ENCODE measurements around the gene RPTOR.
"Not testable (repeated sequence)": the region's sequence is repeated elsewhere in the genome, so short reads cannot be mapped to it uniquely, and the experiment has no call there.

RPTOR gene

DNA sequence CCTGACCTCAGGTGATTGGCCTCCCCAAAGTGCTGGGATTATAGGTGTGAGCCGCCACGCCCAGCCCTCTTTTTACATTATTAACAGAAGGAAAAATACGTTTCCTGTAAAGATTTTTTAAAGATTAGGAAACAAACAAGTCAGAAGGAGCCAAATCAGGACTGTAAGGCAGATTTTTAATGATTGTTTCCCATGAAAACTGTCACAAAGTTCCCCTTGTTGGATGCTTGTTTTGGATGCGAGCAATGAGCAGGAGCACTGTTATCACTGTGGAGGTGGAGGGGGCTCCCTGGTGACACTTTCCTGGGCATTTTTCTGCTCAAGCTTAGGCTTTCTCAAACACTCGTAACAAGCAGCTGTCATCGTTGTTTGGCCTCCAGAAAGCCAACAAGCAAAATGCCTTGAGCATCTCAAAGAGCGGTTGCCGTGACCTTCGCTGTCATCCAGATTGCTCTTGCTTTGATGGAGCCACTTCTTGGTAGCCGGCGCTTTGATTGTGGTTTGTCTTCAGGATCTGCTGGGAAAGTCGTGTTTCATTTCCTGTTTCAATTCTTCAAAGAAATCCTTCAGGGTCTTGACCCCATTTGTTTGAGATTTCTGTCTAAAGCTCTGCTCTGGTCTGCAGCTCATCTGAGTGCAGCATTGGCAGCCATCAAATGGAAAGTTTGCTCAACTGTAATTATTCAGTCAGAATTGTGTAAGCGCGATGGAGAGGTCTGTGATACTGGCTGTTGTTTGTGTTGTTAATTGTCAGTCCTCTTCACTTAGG, 128.7 kb downstream of the RPTOR start:
- DNase-seq = no peak

DNA sequence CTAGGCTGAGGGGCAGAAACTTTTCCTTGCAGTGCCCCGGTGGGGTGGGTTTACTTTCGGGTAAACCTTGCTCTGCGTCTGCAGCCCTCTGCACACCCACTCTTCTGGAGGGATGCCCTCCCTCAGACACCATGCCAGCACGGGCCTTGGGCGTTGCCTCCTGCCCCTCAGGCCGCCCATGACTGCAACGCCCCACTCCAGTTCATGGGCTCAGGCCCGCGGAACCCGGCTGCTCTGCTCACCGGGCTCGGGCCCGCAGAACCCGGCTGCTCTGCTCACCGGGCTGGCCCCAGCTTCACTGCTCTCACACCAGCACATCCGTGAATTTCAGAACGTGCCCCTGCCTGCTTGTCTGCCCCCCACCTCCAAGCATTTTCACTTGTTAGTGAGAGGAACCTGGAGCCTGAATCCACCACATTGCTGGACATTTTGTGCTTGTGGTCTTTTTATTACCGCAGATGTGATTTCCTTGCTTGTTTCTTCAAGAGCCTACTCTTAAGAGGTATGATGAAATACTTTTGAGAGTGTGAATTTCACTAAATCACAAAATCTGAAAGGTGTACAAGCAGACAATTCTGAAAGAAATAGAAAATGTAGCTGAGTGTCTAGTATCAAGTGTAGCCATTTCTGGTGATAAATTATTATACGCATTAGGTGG, 130.9 kb downstream of the RPTOR start:
- no peak for DNase-seq

DNA sequence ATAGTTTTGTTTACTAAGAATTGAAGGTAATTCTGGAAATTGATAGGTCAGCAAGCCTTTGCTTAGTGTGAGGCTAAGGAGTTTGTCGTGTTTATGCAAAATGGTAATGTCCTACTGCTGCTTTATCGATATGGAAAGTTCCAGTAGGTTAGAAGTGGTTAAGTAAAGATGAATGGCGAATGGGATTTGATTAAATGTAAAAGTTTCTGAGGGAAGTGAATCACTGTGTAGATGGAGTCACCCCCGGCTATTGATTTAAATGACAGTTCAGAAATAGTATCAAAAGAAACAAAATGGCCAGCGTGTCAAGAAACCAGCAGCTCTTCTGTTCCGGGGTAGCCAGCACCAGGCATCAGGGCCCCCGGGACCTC, 131.4 kb downstream of the RPTOR start:
- no peak for DNase-seq

- no peak for DNase-seq
Observed at GRCh38 chr17:80676564-80676963, 131.9 kb downstream of the RPTOR start.

DNA sequence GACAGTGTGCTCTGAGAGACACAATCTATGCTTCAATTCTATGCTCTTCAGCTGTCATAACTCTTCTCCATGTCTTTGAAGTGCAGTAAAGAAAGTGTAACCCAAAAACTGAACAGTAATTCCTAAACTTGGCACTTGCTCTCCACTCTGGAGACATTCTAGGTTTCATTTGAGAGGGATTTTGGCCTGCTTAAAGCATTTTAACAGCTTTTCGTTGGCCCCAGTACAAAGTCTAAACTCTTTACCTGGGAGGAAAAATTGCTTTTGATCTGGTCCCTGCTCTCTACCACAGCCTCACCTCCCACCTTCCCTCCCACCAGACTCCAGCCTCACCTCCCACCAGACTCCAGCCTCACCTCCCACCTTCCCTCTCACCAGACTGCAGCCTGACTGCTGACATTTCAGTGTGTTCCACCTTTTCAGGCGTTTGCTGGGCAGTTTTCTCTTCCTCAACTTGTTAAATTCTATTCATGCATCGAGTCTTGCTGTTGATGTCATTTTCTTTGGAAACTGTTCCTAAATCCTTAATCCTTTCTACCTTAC, 132.6 kb downstream of the RPTOR start:
- no peak for DNase-seq

- no peak for DNase-seq
Observed at GRCh38 chr17:80679816-80680215, 135.2 kb downstream of the RPTOR start.

- DNase-seq = no peak
Observed at GRCh38 chr17:80681215-80681614, 136.6 kb downstream of the RPTOR start.

GRCh38 chr17:80682372-80682771, 137.7 kb downstream of the RPTOR start:
- DNase-seq = no peak

DNA sequence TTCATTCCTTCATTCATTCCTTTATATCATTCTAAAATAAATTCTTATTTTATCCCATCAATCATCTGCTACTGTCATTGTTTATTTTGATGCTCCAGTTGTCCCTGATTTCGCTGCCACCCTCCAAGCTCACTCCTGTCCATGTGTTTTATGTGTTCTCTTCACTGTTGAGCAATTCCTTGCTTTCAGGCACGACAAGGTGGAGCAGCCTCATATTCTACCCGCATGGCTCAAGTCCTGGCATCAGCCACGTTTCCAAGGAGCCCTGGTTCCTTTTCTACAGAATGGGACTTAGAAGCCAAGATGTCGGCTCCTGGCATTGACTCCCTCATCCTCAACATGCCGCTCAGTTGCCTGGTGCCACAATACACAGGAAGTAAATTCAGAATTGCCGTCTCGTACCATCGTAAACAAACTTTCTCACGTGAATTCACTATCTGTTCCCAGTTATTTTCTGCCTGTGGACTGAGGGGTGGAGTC, 139.0 kb downstream of the RPTOR start:
- no peak for DNase-seq

DNA sequence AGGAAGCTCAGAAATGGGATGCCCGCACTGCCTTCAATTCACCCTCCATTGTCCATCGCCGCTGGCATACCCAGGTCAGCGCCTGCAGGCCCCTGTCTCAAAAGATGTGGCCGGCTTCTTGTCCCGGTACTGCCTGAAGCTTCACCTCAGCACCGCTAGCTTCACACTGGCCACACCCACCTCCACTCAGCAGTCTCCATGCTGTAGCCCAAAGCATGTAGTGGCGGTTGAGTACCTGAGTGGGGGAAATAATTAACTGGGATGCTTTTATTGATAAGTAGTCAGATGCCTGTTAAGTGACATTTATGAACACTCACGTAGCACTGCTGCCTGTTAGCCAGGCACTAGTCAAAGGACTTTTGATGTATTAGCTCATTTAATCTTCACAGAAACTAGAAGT, 143.2 kb downstream of the RPTOR start:
- peak; percentile 74 for DNase-seq

GRCh38 chr17:80689129-80689619, 144.5 kb downstream of the RPTOR start:
- no peak for DNase-seq

DNA sequence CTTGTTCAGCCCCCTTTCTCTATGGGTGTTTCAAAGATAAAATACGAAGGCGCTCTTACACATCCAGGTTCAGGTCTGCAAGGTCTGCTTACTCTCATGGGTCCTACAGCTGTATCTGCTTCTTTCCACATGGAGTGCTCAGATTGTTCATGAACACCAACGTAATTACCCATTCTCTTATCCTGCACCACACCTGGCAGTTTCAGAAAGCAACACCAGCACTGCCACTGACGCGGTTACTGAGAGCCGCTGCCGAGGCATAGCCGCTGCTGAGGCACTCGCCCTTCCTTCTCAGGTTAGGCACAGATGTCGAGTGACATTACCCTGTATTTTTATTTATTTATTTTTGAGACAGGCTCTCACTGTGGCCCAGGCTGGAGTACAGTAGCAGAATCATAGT, 147.1 kb downstream of the RPTOR start:
- DNase-seq = no peak

GRCh38 chr17:80692931-80693467, 148.4 kb downstream of the RPTOR start:
- no peak for DNase-seq

DNA sequence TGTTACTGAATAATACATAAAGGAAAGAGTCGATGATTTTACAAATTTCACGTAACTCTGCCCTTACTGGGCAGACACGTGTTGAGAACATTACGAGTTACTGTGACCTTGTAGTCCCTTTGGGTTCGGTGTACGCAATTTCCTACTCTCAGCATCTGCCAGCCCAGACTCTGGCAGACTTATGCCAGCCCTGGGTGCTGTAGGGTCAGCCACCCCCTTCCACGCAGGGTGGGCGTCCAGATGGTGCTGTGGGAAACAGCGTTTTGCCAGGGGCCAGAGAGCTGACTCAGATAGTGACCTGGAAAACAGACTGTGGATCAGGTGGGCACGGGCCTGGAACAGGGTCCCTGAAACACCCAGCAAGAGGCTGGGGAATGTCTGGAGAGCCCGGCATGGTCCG, 148.9 kb downstream of the RPTOR start:
- no peak for DNase-seq

- DNase-seq = no peak
Observed at GRCh38 chr17:80694085-80694991, 149.7 kb downstream of the RPTOR start.

DNA sequence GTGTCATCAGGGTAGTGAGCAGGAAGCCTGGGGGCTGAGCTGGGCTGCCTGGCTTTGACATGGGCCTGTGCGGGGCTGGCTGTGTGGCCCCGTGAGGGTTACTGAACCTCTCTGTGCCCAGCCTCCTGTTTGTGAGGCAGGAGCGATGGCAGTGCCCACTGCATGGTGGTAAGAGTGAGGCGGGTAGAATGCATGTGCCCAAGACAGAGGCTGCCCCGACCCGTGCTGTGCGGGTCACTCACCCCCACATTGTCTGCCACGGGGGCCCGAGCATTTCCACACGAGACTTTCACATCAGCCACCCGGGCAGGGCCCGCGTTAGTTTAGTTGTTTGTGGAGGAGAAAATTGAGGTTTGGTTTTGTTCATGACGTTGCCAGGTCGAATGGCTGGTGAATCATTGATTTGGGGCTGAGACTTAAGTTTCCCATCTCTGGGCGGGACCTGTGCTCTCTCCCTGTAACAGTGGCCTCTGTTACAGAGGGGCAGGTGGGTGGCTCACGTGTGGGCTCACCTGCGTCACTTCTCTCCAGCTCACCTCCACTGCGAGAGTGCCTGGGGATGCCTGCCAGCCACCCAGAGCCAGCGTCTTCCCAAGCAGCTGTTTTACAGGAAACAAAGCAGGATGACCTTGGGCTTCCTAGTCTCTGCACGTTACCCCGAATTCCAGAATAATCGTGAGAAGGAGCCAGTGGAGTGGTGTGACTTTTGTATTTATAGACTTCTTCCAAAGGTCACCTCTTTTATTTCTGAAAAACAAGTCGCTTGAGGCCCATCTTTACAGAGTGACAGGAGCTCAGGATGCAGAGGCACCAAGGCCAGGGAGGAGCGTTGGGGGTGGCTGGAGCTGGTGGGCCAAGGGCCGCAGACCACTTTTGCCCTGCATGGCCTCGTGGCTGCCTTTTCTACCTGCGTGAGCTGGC, 150.6 kb downstream of the RPTOR start:
- no peak for DNase-seq

DNA sequence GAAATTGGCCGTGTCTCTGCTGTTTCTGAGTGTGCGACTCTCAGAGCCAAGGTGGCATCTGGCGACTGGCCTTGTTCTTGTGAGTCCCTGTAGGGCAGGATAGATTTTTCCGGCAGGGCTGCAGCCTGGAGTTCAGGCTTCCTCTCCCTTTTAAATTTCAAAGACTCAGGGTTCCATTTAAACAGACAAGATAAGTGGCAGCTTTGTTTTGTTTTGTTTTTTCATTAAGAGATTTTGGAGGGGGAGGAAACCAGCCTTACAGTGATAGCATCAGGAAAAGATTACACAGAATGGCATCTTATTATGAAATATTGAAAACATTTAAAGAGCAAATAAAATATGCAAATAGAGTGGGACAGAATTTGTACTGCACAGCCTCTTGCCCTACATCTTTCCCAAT, 151.3 kb downstream of the RPTOR start:
- DNase-seq = no peak

DNA sequence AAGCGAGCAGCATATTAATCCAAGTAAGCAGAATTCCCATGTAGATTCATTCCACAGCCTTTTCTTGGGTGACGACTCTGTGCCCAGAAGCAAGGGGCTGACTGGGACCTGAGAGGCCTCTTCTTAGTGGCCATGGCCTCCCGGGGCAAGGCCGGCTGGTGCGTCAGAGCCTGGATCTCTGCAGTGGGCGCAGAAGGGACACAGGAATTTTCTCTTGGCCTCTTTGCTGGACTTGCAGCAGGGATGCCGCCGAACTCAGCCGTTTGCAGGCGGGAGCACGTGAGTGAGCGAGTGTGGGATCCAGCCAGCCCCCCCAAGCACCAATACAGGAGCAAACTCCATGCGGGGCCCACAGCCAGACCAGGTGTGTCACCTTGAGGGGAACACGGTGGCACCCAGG, 151.8 kb downstream of the RPTOR start:
- DNase-seq = no peak

DNA sequence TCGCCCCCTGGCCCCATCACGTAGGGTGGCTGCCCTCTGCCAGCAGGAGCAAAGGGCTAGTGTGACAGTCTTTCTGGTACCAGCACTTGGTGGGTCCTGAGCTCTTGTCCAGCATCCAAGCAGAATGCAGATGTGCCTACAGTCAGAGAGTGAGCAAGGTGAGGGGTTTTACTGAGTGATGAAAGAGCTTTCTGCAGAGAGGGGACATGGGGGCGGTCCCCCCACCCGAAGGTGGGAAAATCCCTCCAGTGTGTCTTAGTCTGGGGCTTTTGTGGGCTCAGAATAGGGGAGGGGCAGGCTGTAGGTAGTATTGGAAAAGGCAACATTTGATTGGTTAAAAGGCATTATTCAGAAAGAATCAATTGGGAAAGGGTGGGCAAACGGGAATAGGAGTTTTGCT, 152.3 kb downstream of the RPTOR start:
- no peak for DNase-seq

DNA sequence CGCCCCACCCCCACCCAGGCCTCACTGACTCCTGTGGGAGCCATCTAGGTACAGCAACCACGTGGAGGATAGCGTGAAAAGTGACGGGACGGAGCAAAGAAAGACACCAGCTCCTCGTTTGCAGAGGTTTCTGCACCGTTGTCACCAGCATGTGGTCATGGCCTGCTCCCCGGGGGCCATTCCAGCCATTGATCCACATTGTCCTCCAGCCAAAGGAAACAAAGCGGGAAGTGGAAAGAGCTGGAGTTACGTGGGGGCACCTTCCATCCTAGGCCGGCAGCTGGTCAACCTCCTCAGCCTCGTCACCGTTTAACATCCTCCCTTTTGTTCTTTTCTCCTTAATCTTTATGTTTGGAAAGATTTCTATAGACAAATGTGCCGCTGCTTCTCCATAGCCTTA, 153.7 kb downstream of the RPTOR start:
- no peak for DNase-seq

GRCh38 chr17:80699205-80699604, 154.6 kb downstream of the RPTOR start:
- not testable (repeated sequence) for DNase-seq

DNA sequence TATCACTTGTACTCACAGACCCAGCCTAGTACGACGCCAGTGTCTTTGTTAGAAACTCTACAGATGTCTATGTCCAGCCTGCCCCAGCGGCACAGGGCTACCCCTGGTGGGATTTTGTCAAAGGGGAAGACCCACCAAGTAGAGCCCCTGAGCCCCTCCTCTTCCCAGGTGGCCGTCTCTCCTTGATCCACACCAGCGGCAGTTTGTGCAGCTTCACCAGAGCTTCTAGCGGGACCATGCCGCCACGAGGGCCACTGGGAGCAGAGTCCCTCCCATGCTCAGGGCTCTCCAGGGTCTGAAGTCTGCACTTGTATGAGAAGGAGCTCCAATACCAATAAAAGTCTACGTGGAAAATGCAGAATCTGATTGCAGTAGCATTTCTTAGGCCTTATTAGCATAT, 157.1 kb downstream of the RPTOR start:
- no peak for DNase-seq

All from NCI-H1436 (cell line).